Pancreas (tissue), 10 donors: ENCODE data around the gene GAL3ST2. TPM values are rescaled to one million over a fixed set of nuclear protein-coding genes. Genes with fewer than 3 reads are reported as not detected.
"Not testable (repeated sequence)": the region's sequence is repeated elsewhere in the genome, so short reads cannot be mapped to it uniquely, and the experiment has no call there.

ENCODE experiments used
- ATAC-seq, 4 donors: fragments of 200-7000 bp; cut with Tn5 transposase; one replicate each; pipeline versions ENCODE4 v1.8.0 to v1.9.1; 2020; ENCODE audit warnings: mild to moderate bottlenecking in 4 of 4, moderate library complexity in 4 of 4
- DNase-seq, 6 donors: peaks; one replicate each; pipeline ENCODE4 v3.0.0-alpha.2; 2020
- FAIRE-seq: peaks from 2 replicates; lab custom pipeline; 2012; peaks lifted over from hg19 to GRCh38; lab: Jason Lieb, UNC
- H3K27ac ChIP-seq, 4 donors: fragments of 200-600 bp; sonication (generic); 1 replicate in 3 of 4; 2 replicates in 1 of 4; pipeline versions ENCODE4 v1.5.0 to v1.8.0; 2020
- H3K27me3 ChIP-seq, 4 donors: fragments of 200-600 bp; one replicate each; pipeline ENCODE4 v1.8.0; 2021
- H3K36me3 ChIP-seq, 3 donors: fragments of 200-600 bp; sonication (generic) in 1 of 3; one replicate each; pipeline versions ENCODE4 v1.5.0 to v1.8.0; 2020 to 2021
- H3K4me1 ChIP-seq, 3 donors: fragments of 200-600 bp; one replicate each; pipeline ENCODE4 v1.8.0; 2021
- H3K4me3 ChIP-seq, 4 donors: fragments of 200-600 bp; sonication (generic) in 2 of 4; one replicate each; pipeline versions ENCODE4 v1.5.0 to v1.8.0; 2020 to 2021
- H3K9me3 ChIP-seq, 4 donors: fragments of 200-600 bp; one replicate each; pipeline ENCODE4 v1.8.0; 2021
- CTCF ChIP-seq, 4 donors: fragments of 200-600 bp; sonication (generic) in 3 of 4; IDR thresholded peaks; one replicate each; pipeline versions ENCODE4 v1.5.0 to v1.8.0; 2021; ENCODE audit warnings: antibody characterized with exemption in 4 of 4
- WGBS, 2 donors: extraction: QIAGEN DNeasy Blood & Tissue Kit; methylation state at CpG; one replicate each; pipeline ENCODE4 v1.1.7; 2013; 5-methylcytosine and 5-hydroxymethylcytosine counted together
- intact Hi-C, 3 donors: fragments of 100-400 bp; cut with DNase I; formaldehyde crosslinking; loops; one replicate each; pipeline versions ENCODE4 v1.11.1 to v1.14.2; 2022
- polyA plus RNA-seq, 2 donors: library from polyadenylated mRNA; stranded (reverse); fragments of 200-250 nt; gene quantifications; one replicate each; pipeline ENCODE4 v1.2.3, GENCODE V29; 2013
- total RNA-seq, 6 donors: library from RNA; stranded (reverse); fragmentation: NEBNext Ultra II Directional in 4 of 6; extraction: Animal tissue kit (Norgen Biotek cat#: 25700) in 4 of 6; gene quantifications; one replicate each; pipeline versions ENCODE4 v1.2.1 to v1.2.4, GENCODE V29; 2021 to 2023
- donor health status: healthy with polysubstance abuse.
- donor health status: DM: no; HTN: no; CAD: no; lungs with moderate emphysema.
- donor health status: DM: no; HTN: no; CAD: no.
- donor health status: control.
- donor health status: control.
- donor health status: Bipolar disorder and iron deficiency.
- donor health status: DM: yes; HTN: yes; CAD: no.
- donor health status: DM: no; HTN: no; CAD: no.
- donor health status: DM: no; HTN: no; CAD: no.
- donor health status: DM: yes; HTN: yes; CAD: no.

The GAL3ST2 gene
- total and polyA plus RNA-seq, 8 donors = not detected

- Histone ChIP-seq H3K27me3 (no peaks in the 10 kb centered on the region), H3K4me3 (no peak overlapping the region), H3K27ac (no peak overlapping the region), H3K9me3 (no peaks in the 10 kb centered on the region), H3K4me1 (no peaks in the 10 kb centered on the region), H3K36me3 (no peaks in the 10 kb centered on the region)
- intact Hi-C loops = no loop called here
- ATAC-seq = no peak
- DNase-seq = peak in 4 of 6 donors; percentile 13 to 61 (median 40)
- 78 to 89% methylated on average over 21 to 31 of the region's 31 CpGs for WGBS, 2 donors
- TF ChIP-seq CTCF (IDR thresholded peaks at IDR 0.05) = no peak
- FAIRE-seq = no peak
Observed at GRCh38 chr2:241820625-241821384, 44.2 kb downstream of the GAL3ST2 start.

- DNase-seq = no peak
- Histone ChIP-seq H3K4me3 (no peak overlapping the region), H3K4me1 (no peaks in the 10 kb centered on the region), H3K9me3 (no peaks in the 10 kb centered on the region), H3K27ac (no peak overlapping the region), H3K36me3 (no peaks in the 10 kb centered on the region), H3K27me3 (no peaks in the 10 kb centered on the region)
- WGBS, 2 donors = 76 to 80% methylated on average over 28 of the region's 28 CpGs
- intact Hi-C loops = no loop called here
- FAIRE-seq = no peak
- TF ChIP-seq CTCF (IDR thresholded peaks at IDR 0.05) = no peak
- no peak for ATAC-seq
Observed at GRCh38 chr2:241821460-241822263, 45.0 kb downstream of the GAL3ST2 start.

- no peaks in the 10 kb centered on the region for H3K4me1 ChIP-seq
- DNase-seq (no peak), FAIRE-seq (no peak), ATAC-seq (no peak)
- H3K9me3 ChIP-seq = no peaks in the 10 kb centered on the region
- no peak overlapping the region for H3K27ac ChIP-seq
- intact Hi-C loops = no loop called here
- no peak overlapping the region for H3K4me3 ChIP-seq
- no peaks in the 10 kb centered on the region for H3K36me3 ChIP-seq
- TF ChIP-seq CTCF (IDR thresholded peaks at IDR 0.05) = no peak
- WGBS, 2 donors = 48 to 59% methylated on average over 14 of the region's 14 CpGs
- no peaks in the 10 kb centered on the region for H3K27me3 ChIP-seq
Observed at GRCh38 chr2:241822264-241822623, 45.6 kb downstream of the GAL3ST2 start.

GRCh38 chr2:241823531-241824437, 47.2 kb downstream of the GAL3ST2 start:
- H3K36me3 ChIP-seq, H3K27me3 ChIP-seq, intact Hi-C loops, H3K9me3 ChIP-seq, ATAC-seq, H3K4me3 ChIP-seq, H3K27ac ChIP-seq, H3K4me1 ChIP-seq, FAIRE-seq, DNase-seq: not testable (repeated sequence)
- WGBS, 2 donors = 80 to 81% methylated on average over 45 of the region's 45 CpGs

GRCh38 chr2:241827394-241827793, 50.8 kb downstream of the GAL3ST2 start:
- Histone ChIP-seq H3K4me1 (no peaks in the 10 kb centered on the region), H3K4me3 (no peak overlapping the region), H3K9me3 (no peaks in the 10 kb centered on the region), H3K27ac (no peak overlapping the region), H3K27me3 (no peaks in the 10 kb centered on the region), H3K36me3 (no peaks in the 10 kb centered on the region)
- no peak for DNase-seq
- no peak for TF ChIP-seq CTCF (IDR thresholded peaks at IDR 0.05)
- no peak for FAIRE-seq
- no peak for ATAC-seq
- WGBS, 2 donors = 60 to 72% methylated on average over 2 of the region's 2 CpGs
- intact Hi-C loops = no loop called here
